ENCODE measurements around the gene OOSP1. TPM values are rescaled to one million over a fixed set of nuclear protein-coding genes. Genes with fewer than 3 reads are reported as not detected.
"Not testable (repeated sequence)": the region's sequence is repeated elsewhere in the genome, so short reads cannot be mapped to it uniquely, and the experiment has no call there.

The OOSP1 gene
- total RNA-seq = 0.27 TPM in 1 of 2 replicates, not detected in the other

DNA sequence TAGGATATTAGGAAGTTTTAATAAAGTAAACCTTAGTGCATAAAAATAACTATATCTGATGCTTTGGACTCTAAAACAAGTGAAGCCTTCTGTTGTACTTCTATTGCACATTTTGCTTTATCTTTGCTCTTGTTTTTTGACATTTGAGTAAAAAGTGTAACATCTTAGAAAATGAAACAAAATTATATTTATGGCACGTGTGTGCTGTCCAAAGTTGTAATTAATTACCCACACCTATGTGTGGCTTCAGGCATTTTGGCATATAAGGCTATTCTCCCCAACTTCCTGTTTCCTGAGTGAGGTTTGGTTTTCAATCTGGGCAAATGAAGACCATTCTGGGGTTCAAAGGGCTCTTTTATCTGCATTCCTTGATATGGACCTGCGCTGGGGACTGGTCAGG lies at the start of gene OOSP1:
Gene OOSP1 (plus strand): TSS at position 301 of the 400 bp plus-strand sequence. CDS start 23 bp downstream, at position 324.
- intact Hi-C loops (cut with micrococcal nuclease) = no loop called here

DNA sequence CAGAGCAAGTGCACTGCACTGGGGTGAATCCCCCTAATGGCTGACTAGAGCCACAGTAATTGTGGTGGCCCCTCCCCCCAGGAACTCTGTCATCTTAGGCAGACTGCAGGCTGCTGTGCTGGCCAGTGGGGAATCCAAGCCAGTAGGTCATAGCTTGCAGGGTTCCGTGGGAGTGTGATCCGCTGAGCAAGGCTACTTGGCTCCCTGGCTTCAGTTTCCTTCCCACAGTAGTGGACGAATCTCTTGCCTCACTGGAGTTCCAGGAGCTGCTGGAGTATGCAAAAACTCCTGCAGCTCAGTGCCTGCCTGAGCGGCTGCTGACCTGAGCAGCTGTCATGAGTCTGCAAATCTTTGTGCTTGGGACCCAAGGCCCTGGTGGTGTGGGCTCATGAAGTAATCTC lies 46.5 kb upstream of the OOSP1 start:
- intact Hi-C loops (cut with micrococcal nuclease) = no loop called here

- intact Hi-C loops (cut with micrococcal nuclease) = no loop called here
Measured at GRCh38 chr11:59894616-59895015, 43.6 kb upstream of the OOSP1 start.

GRCh38 chr11:59898046-59898445 lies 40.2 kb upstream of the OOSP1 start:
- intact Hi-C loops (cut with micrococcal nuclease) = no loop called here

GRCh38 chr11:59898650-59899049 lies 39.6 kb upstream of the OOSP1 start:
- intact Hi-C loops (cut with micrococcal nuclease) = no loop called here

DNA sequence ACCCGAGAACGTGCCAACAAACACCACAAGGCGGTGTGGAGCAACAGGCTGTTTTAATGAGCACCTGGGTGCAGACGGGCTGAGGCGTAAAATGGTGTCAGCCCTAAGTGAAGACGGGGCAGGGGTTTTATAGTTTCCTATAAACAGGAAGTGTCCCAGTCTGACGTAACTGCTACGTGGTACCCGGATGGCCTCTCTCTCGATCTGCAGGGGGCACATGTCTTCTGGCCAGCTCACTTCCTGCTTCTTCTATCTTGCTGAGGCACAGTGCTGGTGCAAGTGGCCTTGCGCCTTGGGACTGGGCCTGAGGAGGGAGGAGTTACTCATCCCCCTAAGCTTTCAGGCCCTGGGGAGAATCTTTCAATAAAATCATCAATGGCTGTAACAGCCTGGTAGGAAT lies 38.7 kb upstream of the OOSP1 start:
- intact Hi-C loops (cut with micrococcal nuclease) = no loop called here

DNA sequence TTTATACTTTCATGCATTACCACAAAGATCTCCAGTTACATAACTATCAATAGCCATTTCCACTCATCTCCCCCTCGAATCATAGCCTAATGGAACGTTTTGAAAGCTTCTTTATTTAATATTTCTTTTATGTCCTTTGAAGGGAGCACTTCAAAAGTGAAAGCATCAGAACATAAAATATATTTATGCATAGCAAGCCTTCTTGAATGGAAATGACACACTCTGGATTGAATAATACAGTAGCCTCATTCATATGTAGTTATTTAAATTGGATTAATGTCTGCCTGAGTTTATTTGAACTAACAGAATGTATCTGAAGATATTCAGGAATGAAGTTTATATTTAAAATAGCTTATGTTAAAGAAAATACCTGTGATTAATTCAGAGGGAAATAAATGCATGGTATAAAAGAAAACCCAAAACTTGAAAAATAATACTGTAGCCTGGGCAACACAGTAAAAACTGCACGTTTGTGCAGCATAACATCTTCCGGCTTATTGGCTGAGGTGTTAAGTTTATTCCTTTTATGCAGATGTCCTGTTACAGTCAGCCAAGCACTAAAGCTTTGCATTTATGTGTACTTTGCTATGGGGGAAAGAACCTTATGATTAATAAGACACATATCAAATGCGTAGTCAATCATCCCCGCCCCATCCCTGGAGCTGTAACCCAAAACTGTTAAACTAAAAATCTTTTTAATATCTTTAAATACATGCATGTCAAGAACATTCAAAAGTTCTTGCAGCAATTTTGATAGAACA lies 37.7 kb upstream of the OOSP1 start:
- intact Hi-C loops (cut with micrococcal nuclease) = no loop called here

GRCh38 chr11:59901306-59901705 lies 36.9 kb upstream of the OOSP1 start:
- intact Hi-C loops (cut with micrococcal nuclease) = no loop called here

GRCh38 chr11:59903569-59903968 lies 34.7 kb upstream of the OOSP1 start:
- intact Hi-C loops (cut with micrococcal nuclease) = not testable (repeated sequence)

GRCh38 chr11:59918480-59918879 lies 19.8 kb upstream of the OOSP1 start:
- intact Hi-C loops (cut with micrococcal nuclease) = loop anchor here (2.0 kb wide), 1 partner anchor 382 kb away; no protein-coding TSS in a partner anchor

DNA sequence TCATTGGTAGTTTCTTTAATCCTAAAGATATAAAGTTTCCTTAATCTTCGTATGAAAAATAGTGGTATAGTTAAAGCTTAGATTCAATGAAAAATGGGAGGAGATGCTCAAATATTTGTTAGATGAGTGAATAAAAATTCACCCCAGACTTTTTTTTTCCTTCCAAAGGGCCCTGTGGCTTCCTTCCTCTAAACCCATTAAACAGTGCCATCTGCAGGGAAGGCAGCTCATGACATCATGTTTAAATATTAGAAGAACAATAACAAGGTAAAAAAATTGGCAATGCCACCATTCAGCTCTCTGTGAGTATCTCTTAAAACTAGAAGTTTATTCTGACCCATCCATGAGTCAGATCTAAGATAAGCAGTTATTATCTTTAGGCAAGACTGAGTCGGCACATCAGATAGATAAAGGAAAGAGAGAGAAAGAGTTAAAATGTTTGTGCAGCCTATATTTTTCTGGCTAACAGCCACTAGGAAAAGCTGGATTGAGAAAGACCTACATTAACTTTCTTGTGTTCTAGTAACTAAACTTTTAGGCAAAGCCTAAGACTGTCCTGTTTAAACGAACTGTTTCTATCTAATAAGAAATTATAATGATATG lies 19.1 kb upstream of the OOSP1 start:
- intact Hi-C loops (cut with micrococcal nuclease) = loop anchor here (1.0 to 2.0 kb wide), 3 partner anchors 96 to 382 kb away; no protein-coding TSS in a partner anchor

GRCh38 chr11:59923813-59924212 lies 14.4 kb upstream of the OOSP1 start:
- intact Hi-C loops (cut with micrococcal nuclease) = no loop called here

GRCh38 chr11:59931688-59932087 lies 6.5 kb upstream of the OOSP1 start:
- intact Hi-C loops (cut with micrococcal nuclease) = no loop called here

GRCh38 chr11:59938718-59939117 lies 486 bp downstream of the OOSP1 start:
- intact Hi-C loops (cut with micrococcal nuclease) = no loop called here

DNA sequence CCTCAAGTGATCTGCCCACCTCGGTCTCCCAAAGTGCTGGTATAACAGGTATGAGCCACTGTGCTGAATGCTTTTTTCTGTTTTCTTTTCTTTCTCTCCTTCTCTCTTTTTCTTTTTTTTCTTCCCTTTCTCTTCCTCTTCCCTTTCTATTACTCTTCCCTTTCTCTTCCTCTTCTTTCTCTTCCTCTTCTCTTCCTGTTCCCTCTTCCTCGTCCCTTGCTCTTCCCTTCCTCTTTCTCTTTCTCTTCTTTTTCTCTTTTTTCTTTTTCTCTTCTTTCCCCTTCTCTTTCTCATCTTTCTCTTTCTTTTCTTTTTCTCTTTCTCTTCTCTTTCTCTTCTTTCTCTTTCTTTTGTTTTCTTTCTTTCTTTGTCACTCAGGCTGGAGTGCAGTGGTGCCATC lies 1.2 kb downstream of the OOSP1 start:
- intact Hi-C loops (cut with micrococcal nuclease) = no loop called here

DNA sequence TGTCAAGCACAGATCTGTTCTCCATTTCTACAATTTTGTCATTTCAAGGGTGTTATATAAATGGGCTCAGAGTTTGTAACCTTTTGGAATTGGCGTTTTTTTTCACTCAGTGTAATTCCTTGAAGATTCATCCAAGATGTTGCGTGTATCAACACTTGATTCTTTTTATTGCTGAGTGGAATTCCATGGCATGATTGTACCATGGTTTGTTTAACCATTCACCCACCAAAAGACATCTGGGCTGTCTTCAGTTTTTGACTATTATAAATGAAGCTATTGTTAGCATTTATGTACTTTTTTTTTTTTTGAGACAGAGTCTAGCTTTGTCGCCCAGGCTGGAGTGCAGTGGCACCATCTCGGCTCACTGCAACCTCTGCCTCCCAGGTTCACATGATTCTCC lies 2.9 kb downstream of the OOSP1 start:
- intact Hi-C loops (cut with micrococcal nuclease) = no loop called here

DNA sequence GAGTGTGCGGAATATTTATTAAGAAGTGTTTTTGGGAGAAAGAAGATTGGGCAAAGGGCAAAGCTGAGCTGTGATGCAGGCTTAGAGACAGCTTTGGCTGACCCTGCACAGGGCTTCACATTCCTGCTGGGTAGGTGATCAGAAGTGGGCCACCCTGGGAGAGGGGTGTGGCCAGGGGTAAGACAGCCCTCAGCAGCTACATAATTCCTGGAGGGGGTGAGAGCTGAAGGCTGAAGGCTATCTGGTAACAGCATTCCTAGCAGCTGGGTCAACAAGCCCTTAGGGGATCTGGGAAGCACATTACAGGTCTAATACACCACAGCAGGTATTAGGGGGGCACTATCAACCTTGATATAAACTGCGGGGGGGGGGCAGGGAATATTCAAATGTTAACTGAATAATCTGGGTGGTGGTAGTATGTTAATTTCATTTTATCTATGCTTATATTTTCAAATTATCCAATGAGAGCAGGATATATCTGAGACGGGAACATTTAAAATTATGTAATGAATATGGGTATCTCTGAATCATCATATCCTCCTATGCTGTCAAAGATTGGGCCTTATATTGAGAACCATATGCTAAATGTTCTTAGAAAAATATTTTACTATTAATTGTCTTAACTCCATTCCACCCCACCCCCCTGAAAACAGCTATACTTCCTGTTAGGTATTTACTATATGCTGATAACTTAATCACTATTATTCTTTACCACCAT lies 5.9 kb downstream of the OOSP1 start:
- intact Hi-C loops (cut with micrococcal nuclease) = no loop called here

DNA sequence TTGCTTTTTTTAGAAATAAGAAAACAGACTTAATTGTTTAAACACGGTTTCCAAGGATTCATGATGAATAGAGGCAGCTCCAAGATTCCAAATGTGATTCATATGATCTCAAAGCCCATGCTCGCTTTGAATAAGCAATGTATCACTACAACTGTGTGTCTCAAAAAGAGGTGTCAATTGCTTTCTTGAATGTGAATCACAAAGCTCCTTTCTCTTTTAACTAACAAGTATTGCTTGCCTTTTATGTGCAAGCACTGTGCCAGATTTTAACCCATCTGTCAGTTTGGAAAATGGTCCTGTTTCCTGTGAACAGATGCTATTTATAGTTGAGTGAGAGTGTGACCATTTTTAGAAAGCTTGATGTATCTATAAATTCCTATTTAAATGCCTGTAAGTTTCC lies 6.5 kb downstream of the OOSP1 start:
- intact Hi-C loops (cut with micrococcal nuclease) = no loop called here

GRCh38 chr11:59953463-59954218 lies 15.4 kb downstream of the OOSP1 start:
- intact Hi-C loops (cut with micrococcal nuclease) = no loop called here

- intact Hi-C loops (cut with micrococcal nuclease) = no loop called here
Measured at GRCh38 chr11:59954219-59954847, 16.1 kb downstream of the OOSP1 start.

GRCh38 chr11:59957094-59957493 lies 18.9 kb downstream of the OOSP1 start:
- intact Hi-C loops (cut with micrococcal nuclease) = no loop called here
